Renal cortical epithelial cell (primary cell): Measurements from ENCODE around the gene CARS2. TPM values are rescaled to one million over a fixed set of nuclear protein-coding genes. Genes with fewer than 3 reads are reported as not detected.
"Not testable (repeated sequence)": the region's sequence is repeated elsewhere in the genome, so short reads cannot be mapped to it uniquely, and the experiment has no call there.

ENCODE experiments used
- DNase-seq: peaks from one replicate; pipeline ENCODE4 v3.0.0-alpha.2; 2011; ENCODE audit warnings: low read depth
- total RNA-seq: library from RNA; depleted of rRNA; stranded (reverse); fragments of >200 nt; gene quantifications from 2 replicates; pipeline ENCODE4 v1.2.3, GENCODE V29; 2014

CARS2 gene
- total RNA-seq, 1 donor from 2014 or later: 73.5 TPM

DNA sequence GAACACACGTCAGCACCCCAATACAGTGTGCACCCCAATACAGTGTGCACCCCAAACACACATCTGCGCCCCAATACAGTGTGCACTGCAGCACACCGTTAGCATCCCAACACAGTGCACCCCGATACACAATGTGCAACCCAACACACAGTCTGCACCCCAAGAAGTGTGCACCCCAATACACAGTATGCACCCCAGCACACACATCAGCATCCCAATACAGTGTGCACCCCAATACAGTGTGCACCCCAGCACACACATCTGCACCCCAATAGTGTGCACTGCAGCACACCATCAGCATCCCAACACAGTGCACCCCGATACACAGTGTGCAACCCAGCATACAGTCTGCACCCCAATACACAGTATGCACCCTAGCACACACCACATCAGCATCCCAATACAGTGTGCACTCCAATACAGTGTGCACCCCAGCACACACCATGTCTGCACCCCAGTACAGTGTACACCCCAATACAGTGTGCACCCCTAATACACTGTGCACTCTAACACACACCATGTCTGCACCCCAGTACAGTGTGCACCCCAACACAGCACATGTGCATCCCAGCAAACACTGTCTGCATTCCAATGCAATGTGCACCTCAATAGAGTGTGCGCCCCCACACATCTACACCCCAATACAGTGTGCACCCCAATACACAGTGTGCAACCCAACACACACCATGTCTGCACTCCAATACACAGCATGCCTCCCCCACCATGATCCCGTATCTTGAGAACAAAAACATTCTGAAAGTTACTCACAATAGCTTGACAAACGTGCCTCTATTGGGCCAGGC is 855 bp upstream of the CARS2 start:
- DNase-seq: no peak

DNA sequence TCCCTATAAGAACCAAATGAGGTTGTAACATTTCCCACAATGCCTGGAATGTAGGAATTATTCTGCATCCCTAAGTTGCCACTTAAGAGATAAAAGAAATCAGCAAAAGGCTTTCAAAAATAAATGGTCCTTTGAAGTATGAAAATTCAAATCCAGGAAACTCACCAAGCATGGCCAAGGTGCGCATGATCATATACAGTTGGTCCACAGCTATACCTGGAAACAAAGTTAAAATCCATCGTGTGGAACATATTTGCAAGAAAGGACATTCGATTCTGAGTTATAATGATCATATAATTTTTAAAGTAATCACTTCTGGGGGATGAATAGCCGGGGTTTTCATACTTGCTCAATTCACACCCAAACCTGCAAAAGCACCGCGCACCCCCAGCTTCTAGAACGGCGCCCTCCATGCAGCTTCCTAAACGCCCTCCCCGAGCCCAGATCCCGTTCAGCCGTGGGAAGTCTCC is 525 bp downstream of the CARS2 start:
- DNase-seq: no peak

DNA sequence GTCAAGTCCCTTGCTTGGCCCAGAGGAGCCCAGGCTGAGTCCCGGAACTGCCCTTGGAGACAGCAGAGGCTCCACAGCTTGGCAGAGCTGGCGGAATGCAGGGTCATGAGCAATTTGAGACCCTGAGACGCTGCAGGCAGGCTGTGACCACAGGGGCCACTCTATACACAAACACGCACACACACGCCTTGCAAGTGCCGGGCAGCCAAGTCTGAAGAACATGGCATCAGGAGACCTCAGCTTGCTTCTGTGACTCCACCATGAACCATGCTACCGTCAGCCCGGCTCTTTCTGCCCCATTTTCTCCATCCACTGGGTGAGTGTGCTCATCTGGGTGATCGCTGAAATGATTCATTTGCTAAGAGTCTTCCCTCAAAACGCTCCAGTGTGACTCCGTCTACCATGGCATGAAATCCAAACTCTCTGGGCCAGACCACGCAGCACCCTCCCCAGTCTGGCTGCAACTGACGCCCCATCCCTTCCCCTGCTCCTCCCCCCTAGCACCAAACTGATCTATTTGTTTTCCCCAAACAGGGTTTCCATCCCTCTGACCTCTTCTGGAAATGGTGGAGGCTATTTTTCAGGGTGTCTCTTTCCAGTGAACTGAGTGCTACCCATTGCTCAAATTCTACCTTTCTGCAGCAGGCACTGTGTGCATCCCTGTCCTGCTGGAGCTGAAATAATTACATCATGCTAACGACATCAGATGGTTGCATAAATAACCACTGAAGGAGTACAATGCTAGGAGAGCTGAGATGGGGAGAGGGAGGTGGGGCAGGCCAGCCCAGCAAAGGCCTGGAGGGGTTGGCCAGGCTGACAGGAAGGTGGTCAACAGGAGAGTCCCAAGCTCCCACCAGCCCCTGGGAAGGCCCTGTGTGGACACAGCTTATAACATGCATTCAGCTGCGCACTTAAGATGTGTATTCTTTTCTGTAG is 3.1 kb downstream of the CARS2 start:
- peak; percentile 21 for DNase-seq

DNA sequence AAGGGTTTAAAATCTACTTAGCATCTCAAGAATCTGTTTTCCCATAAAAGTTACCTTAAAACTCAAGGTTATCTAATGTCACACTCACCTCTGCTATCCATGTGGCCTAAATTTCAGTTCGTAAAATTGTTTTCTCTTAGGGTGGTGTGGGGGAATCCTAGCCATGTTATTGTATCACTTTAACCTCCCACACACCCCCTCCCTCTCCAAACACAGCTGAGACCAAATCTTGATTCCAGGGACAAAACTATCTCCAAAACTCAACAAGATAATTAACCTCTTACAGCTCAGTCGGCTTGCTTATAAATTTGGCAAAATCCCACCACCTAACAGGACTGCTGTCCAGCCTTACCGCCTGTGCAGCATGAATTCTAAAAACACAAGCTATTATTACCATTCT is 3.8 kb downstream of the CARS2 start:
- no peak for DNase-seq

DNA sequence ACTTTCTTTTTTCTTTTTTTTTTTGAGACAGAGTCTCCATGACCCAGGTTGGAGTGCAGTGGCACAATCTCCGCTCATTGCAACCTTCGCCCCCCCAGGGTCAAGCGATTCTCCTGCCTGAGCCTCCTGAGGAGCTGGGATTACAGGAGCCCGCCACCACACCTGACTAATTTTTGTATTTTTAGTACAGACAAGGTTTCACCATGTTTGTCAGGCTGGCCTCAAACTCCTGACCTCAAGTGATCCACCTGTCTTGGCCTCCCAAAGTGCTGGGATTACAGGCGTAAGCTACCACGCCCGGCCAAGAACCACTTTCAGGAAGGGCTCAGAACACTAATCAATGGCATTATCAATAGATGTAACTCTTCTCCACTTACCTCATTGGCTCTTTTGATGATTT is 4.9 kb downstream of the CARS2 start:
- DNase-seq: not testable (repeated sequence)

DNA sequence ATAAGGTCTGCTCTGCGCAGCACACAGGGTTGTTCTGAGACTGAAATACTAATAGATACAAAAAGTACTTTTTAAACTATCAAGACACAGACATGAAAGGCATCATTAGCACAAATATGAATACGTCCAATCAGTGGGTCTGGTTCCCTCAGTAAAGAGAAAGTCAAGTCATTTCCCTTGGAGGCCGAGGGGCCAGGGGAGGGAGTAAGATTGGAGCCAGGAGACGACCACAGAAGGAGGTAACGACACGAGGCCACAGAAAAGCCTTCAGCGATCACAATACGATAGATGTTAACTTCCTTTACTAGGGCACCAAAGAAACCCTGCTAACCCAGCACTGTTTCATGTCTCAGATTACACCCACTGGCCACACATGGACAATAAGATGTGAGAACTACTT is 5.3 kb downstream of the CARS2 start:
- DNase-seq: no peak

DNA sequence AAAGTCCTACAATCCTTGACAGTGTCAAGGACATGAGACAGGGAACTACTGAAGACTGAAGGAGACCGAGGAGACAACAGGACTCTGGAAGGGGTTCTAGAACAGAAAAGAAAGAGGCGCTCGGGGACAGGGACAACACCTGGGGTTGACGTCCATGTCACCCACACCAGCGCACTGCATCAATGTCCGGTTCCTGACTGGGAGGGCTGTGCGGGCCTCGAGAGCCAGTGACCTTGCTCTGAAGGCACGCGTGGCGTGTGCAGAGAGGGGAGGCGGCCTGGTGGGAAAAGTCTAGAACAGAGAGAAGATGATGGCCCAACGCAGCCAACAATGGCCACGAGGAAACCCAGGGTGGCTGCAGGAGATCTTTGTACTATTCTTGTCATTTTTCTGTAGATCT is 5.7 kb downstream of the CARS2 start:
- no peak for DNase-seq

DNA sequence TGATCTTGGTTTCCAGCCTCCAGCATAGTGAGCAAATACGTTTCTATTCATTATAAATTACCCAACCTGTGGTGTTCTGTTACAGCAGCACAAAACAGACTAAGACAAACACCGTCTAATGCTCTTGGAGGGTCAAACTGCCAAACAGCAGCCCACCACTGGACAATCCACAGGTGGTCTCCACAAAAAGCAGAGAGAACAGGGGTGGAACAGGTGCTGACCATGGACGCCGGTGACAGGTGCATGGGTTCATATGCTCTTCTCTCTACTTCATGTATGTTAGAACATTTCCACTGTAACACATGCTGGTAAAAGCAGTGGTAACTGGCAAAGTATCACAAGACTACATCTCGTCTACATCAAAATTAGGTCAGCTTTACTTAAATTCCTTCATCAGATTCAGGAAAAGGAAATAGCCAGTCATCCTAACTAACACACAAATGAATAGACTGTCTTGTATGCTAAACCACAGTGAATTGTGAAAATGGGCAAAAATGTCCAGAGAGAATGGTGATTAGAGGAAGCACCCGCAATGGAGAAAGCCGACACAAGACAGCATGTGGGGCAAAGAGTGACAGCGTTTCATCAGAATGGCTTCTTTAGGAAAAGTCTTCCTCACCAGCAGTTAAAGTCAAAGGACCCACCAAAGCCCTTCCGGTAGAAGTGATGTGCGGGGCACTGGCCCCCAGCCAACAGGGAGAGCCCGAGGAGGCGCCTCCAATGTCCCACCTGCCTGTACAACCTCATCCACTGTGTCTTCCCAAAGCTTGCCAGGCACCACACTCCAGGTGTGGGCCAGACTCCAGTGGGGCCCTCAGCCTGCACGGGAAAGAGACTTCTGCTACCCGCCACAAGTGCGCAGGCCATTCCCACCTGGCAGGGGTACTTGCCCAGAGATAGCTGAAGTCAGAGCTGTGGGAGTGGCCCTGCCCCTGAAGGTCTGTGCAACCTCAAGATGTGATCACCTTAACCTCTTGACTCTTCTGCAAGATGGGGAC is 6.5 kb downstream of the CARS2 start:
- no peak for DNase-seq

DNA sequence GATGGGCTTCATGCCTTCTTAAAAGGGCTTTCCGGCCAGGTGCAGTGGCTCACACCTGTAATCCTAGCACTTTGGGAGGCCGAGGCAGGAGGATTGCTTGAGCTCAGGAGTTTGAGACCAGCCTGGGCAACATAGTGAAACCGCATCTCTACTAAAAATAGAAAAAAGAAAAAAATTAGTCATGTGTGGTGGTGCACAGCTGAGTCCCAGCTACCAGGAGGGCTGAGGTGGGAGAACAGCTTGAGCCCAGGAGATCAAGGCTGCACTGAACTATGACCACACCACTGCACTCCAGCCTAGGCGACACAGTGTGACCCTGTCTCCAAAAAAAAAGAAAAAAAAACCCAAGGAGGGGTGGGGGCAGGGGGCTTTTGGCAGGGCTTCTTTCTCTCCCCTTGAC is 7.2 kb downstream of the CARS2 start:
- no peak for DNase-seq

DNA sequence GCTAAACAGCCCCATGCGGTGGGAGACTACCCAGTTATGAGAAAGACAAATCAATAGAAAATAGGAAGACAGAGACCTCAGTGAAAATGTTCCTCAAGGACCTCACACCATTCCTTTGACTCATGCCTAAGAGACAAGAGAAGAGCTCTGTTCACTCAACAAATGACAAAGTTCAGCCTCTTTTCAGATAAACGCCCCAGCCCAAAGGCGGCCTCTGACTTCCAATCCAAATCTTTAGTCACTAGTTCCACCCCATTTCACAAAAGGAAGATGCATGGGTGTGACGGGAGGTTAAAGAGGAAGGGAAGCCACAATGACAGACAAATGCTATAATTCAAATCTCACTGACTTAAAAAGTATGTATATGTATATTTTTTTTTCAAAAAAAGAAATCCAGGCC is 8.1 kb downstream of the CARS2 start:
- no peak for DNase-seq

DNA sequence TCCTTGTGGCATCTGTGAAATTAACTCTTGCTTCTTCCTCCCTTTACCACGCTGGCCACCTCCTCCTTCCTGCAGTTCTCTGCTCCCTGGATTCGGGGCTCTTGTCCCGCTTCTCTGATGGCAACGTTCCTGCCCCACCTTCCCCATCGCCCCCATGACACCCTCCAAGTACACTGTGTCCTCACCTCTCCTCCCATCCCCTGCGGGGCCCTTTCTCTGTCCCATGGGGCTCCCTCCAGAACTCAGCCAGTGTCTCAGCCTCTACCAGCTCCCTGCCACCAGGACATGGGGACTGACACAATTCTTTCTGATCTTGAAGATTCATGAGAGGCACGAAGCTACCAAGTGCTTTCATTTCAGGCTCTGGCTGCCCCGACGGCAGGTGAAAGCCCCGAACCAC is 9.1 kb downstream of the CARS2 start:
- DNase-seq: no peak

DNA sequence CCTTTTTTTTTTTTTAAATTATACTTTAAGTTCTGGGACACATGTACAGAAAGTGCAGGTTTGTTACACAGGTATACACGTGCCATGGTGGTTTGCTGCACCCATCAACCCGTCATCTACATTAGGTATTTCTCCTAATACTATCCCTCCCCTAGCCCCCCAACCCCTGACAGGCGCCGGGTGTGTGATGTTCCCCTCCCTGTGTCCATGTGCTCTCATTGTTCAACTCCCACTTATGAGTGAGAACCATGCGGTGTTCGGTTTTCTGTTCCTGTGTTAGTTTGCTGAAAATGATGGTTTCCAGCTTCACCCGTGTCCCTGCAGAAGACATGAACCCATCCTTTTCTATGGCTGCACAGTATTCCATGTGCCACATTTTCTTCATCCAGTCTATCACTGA is 10.1 kb downstream of the CARS2 start:
- not testable (repeated sequence) for DNase-seq

DNA sequence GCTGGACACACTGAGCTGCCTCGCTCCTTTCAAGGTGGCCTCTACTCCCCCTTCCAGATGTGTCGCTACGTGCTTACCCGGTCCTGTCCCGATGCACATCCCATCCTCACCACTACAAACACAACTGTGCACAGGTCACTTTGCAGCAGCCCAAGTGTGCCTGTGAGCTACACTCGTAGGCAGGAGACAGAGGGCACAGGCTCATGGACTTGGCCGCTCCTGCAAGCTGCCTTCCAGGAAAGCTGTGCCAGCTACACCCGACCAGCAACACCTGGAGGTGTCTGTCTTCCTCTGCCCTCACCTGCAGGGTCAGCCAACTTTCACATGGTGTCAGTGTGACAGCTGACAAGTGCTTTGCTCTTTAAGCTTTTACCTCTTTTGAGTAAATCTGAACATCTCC is 15.4 kb downstream of the CARS2 start:
- DNase-seq: no peak

DNA sequence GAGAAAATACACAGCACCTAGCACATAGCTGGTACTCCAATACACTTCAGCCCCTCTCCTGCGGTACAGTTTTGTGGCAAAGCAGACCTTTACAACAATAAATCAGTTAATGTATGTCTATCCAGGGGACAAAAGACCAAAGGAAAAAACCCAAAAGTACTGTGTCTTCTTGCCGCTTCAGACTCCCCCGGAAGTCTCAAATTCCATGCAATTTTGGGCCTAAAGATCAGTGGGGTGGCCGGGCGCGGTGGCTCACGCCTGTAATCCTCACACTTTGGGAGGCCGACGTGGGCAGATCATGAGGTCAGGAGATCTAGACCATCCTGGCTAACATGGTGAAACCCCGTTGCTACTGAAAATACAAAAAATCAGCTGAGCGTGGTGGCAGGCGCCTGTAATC is 16.2 kb downstream of the CARS2 start:
- no peak for DNase-seq

DNA sequence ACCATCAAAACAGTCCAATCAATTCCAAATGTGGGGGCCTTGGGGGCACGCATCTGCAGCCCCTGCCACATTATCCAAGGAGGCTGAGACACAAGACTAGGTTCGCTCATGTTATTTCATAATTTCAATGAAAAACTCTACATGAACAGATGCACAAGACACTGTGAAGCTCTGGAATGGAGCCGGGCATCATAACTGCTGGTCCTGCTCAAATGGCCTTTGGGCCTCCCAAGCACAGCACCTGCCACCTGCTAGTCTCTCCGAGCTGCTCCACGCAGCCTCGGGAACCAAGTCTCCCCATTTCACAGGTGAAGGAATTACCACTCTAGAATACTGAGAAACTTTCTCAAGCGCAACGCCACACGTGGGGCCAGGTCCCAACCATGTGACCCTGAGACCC is 16.9 kb downstream of the CARS2 start:
- DNase-seq: no peak

DNA sequence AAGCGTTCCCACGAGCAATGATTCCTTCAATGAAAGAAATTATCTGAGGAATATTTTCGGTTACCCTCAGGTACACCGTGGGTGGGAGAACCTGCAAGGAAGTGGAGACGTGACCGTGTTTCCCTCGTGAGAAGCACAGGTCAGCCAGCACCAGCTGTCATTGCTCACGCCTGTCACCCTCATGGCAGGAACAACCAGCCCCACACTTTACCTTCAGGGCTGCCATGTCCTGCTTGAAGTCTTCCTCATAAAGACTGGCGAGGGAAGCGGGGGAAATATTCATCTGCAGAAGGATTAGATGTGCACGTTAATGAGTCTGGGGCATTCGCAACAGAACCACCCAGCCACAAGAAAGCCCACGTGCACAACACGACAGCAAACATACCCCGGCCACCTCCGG is 18.2 kb downstream of the CARS2 start:
- DNase-seq: no peak

DNA sequence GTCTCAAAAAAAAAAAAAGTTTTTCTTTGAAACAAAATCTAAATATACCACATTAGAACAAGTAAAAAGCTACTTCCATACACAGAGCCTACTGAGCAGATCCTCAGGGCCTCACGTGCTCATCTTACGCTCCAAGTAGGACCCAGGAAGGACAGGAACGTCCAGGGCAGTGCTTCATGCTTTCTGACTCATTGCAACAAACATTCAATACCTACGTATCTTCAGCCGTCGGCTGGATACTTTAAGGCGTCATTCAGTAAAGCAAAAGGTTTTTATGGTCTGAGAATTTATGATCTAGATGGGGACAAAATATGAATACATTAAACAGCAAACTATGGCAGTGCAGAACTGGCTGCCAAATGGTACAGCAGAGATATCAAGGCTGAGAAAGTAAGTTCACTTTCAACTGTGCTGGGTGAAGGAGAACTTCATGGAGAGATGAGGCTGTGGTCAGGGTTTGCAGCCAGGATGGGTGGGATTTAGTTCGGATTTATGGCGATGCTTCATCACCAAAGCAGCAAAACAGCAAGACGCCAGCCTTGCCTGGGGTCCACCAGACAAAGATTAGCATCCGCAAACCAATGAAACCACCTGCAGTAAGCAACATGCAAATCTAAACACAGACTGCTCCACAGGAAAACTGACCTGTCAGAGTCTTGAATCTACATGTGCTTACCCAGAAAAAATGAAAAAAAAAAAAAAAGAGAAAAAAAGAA is 20.5 kb downstream of the CARS2 start:
- no peak for DNase-seq

DNA sequence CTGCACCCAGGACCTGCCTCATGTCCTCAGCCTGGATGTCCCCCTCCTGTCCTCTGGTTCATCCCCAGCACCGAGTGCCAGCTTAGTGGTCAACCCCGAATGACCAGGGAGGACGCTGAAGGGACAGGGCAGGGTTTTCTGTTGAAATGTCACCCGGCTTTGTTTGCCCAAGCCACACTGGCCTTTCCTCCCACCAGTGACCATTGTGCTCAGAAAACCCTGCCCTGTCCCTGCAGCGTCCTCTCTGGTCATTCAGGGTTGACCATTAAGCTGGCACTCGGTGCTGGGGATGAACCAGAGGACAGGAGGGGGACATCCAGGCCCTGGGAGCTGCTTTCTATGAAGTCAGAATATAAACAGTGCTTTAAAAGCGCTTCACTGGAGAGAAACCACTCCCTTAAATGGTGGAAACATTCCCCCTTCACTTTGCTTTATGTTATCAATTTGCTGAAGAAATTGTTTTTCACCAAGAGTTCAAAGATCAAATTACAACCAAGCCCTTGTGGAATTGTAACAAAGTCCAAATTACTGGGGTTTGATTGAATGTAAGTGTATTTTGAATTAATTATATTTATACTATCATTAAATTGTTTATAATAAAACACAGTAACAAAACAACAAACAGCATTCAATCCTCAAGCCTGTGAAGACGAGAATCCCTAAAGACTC is 21.4 kb downstream of the CARS2 start:
- DNase-seq: no peak

DNA sequence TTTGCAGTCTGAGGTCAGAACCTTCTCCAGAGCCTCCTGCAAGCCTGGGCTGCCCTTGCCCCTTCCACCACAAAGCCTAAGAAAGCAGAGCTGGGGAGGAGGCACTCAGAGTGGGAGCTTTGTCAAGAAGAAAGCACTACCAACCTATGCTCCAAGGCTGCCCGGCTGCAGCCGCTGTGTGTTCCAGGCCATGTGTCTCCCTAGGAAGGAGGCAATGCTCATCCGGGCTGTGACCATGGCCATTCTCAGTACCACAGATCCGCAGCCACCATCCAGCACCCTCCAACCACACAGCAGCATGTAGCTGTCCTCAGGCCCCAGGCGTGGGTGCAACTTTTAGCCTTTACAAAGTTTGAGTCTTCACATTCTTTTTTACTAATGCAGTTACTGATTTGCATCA is 22.0 kb downstream of the CARS2 start:
- no peak for DNase-seq

DNA sequence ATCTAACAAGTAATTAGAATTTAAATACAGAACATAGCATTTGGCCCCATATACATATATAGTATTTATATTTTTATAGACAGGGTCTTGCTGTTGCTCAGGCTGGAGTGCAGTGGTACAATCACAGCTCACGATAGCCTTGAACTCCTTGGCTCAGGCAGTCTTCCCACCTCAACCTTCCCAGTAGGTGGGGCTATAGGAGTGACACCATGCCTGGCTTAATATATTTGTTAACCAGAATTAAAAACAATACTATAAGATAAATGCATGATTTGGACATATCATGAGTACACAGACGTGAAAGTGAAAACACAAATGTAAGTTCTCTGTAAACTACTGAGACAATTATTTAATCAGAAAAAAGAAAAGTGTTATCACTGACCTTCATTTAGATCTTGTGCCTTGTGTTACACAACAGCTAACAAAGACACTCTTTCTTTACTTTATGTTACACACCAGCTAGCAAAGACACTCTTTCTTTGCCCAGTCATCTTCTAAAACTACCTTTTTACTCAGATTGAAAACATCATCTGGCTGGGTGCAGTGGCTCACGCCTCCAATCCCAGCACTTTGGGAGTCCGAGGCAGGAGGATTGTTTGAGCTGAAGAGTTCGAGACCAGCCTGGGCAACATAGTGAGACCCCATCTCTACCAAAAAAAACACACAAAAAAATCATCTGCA is 22.6 kb downstream of the CARS2 start:
- peak; percentile 49 for DNase-seq
